Panc1 (cell line): Measurements from ENCODE around the gene CACFD1. TPM values are rescaled to one million over a fixed set of nuclear protein-coding genes. Genes with fewer than 3 reads are reported as not detected.

Experiments used
- ATAC-seq: fragments of 200-7000 bp; cut with Tn5 transposase; 2 replicates; pipeline ENCODE4 v1.9.1; 2020; ENCODE audit warnings: mild to moderate bottlenecking, moderate library complexity
- BruUV-seq: library from RNA; stranded (reverse); fragments of 400-500 nt; replicated peaks from 2 replicates; lab custom pipeline; 2021; lab: Mats Ljungman, UMichigan
- CTCF ChIA-PET: fragments of 300-600 bp; sonication (Branson Sonifier 250); formaldehyde crosslinking; loops from one replicate; lab custom pipeline; 2022; ENCODE audit warnings: antibody characterized with exemption; lab: Charles Lee
- POLR2A ChIA-PET: fragments of 300-600 bp; sonication (Branson Sonifier 250); formaldehyde crosslinking; loops from one replicate; lab custom pipeline; 2022; ENCODE audit warnings: antibody characterized with exemption; lab: Charles Lee
- DNase-seq: peaks from one replicate; pipeline ENCODE4 v3.0.0-alpha.2; 2010; ENCODE audit warnings: low read depth, low spot score
- H3K27ac ChIP-seq: 2 replicates; pipeline ENCODE4 v1.5.1; 2011; ENCODE audit warnings: mild to moderate bottlenecking, low read length, inconsistent platforms
- H3K27me3 ChIP-seq: fragments of 200-500 bp; sonication (Bioruptor generic); 2 replicates; pipeline ENCODE4 v1.6.0; 2014; ENCODE audit warnings: low read length, inconsistent platforms; ENCODE audit not compliant: control insufficient read depth, insufficient read depth
- H3K36me3 ChIP-seq: fragments of 200-500 bp; sonication (Bioruptor generic); 2 replicates; pipeline ENCODE4 v1.5.1; 2014; ENCODE audit warnings: inconsistent platforms, mild to moderate bottlenecking, low read length, moderate library complexity; ENCODE audit not compliant: control insufficient read depth, insufficient read depth
- H3K4me1 ChIP-seq: 2 replicates; pipeline ENCODE4 v1.5.1; 2011; ENCODE audit warnings: inconsistent platforms, mild to moderate bottlenecking, low read length, moderate library complexity; ENCODE audit not compliant: control insufficient read depth, insufficient read depth
- H3K4me3 ChIP-seq, 2 experiments: 2 replicates each; pipeline ENCODE4 v1.5.1; 2011 to 2012; ENCODE audit warnings: low read depth in 2 of 2, low read length in 2 of 2, mild to moderate bottlenecking in 2 of 2, inconsistent platforms in 1 of 2, moderate library complexity in 1 of 2
- H3K9me3 ChIP-seq: fragments of 200-500 bp; sonication (Bioruptor generic); 2 replicates; pipeline ENCODE4 v1.5.1; 2014; ENCODE audit warnings: low read depth, mild to moderate bottlenecking, inconsistent platforms, low read length, moderate library complexity; ENCODE audit not compliant: control insufficient read depth, insufficient read depth
- CTCF ChIP-seq: fragments of 450-650 bp; IDR thresholded peaks from 2 replicates; pipeline ENCODE4 v1.5.1; 2017; ENCODE audit warnings: mild to moderate bottlenecking
- POLR2AphosphoS5 ChIP-seq: IDR thresholded peaks from 2 replicates; pipeline ENCODE4 v1.6.1; 2012; ENCODE audit warnings: mild to moderate bottlenecking, low read depth, low read length, moderate library complexity
- REST ChIP-seq, 2 experiments: IDR thresholded peaks; 2 replicates each; pipeline ENCODE4 v1.6.1; 2011 to 2012; ENCODE audit warnings: low read depth in 2 of 2, control low read depth in 1 of 2, low read length in 1 of 2, mild to moderate bottlenecking in 1 of 2, moderate library complexity in 1 of 2; ENCODE audit not compliant: insufficient read depth in 1 of 2
- SIN3A ChIP-seq: IDR thresholded peaks from 2 replicates; pipeline ENCODE4 v1.6.1; 2012; ENCODE audit warnings: low read depth, mild to moderate bottlenecking, low read length, moderate library complexity, borderline replicate concordance; ENCODE audit not compliant: insufficient read depth
- TCF7L2 ChIP-seq: IDR thresholded peaks from 2 replicates; pipeline ENCODE4 v1.6.1; 2011; ENCODE audit warnings: mild to moderate bottlenecking, low read depth, low read length, inconsistent platforms
- in situ Hi-C: cut with HindIII; loops from 2 replicates; pipeline ENCODE4 v1.10.0; 2016; ENCODE audit warnings: low sequenced_read_pairs, low pct_unique_long_range_greater_than_20kb
- intact Hi-C: fragments of 100-400 bp; cut with micrococcal nuclease; formaldehyde crosslinking; loops from one replicate; pipeline ENCODE4 v1.10.0; 2022; ENCODE audit not compliant: unreplicated experiment
- total RNA-seq: library from RNA; stranded (reverse); gene quantifications from one replicate; pipeline ENCODE4 v1.2.1, GENCODE V29; 2021; ENCODE audit not compliant: unreplicated experiment

CACFD1 gene
- total RNA-seq, 1 experiment from 2014 or later = 13.9 TPM

- intact Hi-C loops (no loop called here), in situ Hi-C loops (no loop called here)
- TF ChIP-seq CTCF = no peak
- no peak for TF ChIP-seq REST (IDR thresholded peaks at IDR 0.05; ENCODE audit: insufficient read depth in 1 of 2, low read depth in 2 of 2, low read length in 1 of 2)
- TF ChIP-seq SIN3A = no peak
- TF ChIP-seq TCF7L2 = no peak
- TF ChIP-seq POLR2AphosphoS5 = no peak
- no peaks in the 10 kb centered on the region for H3K4me1 ChIP-seq
- BruUV-seq = no TSS peak
- H3K27me3 ChIP-seq = no peaks in the 10 kb centered on the region
- ChIA-PET CTCF (no interaction called here), POLR2A (no interaction called here)
- H3K27ac ChIP-seq = no peak overlapping the region
- no peak for DNase-seq
- H3K36me3 ChIP-seq = no peaks in the 10 kb centered on the region
- no peak overlapping the region for H3K4me3 ChIP-seq
- no peaks in the 10 kb centered on the region for H3K9me3 ChIP-seq
- ATAC-seq = no peak
Measured at GRCh38 chr9:133436681-133437080, 23.1 kb upstream of the CACFD1 start.

- TF ChIP-seq CTCF (no peak), TCF7L2 (no peak), REST (IDR thresholded peaks at IDR 0.05; ENCODE audit: insufficient read depth in 1 of 2, low read depth in 2 of 2, low read length in 1 of 2) (no peak), SIN3A (no peak), POLR2AphosphoS5 (no peak)
- DNase-seq = no peak
Measured at GRCh38 chr9:133437753-133438531, 21.8 kb upstream of the CACFD1 start.

More at GRCh38 chr9:133437753-133438531, 21.8 kb upstream of the CACFD1 start:
- Histone ChIP-seq H3K4me1 (no peaks in the 10 kb centered on the region), H3K36me3 (no peaks in the 10 kb centered on the region), H3K9me3 (no peaks in the 10 kb centered on the region), H3K4me3 (no peak overlapping the region), H3K27ac (no peak overlapping the region), H3K27me3 (no peaks in the 10 kb centered on the region)
- no TSS peak for BruUV-seq
- in situ Hi-C loops = no loop called here
- no peak for ATAC-seq
- POLR2A ChIA-PET = no interaction called here
- CTCF ChIA-PET = interaction anchor here (0.6 kb wide), 1 partner anchor 213 kb away, joined by 3 read pairs; no protein-coding TSS in a partner anchor
- intact Hi-C loops = no loop called here
